ENCODE data around the gene DCC.

DCC gene

GRCh38 chr18:52829876-52830405 lies 489.9 kb downstream of the DCC start:
- Histone ChIP-seq H3K79me2 (ENCODE audit: control insufficient read depth, low read length) (no peaks in the 10 kb centered on the region), H3K36me3 (ENCODE audit: control insufficient read depth, low read length) (no peaks in the 10 kb centered on the region), H4K20me1 (ENCODE audit: control insufficient read depth, insufficient read depth, low read depth, low read length) (no peaks in the 10 kb centered on the region), H3K4me3 (ENCODE audit: low read length) (no peak overlapping the region), H3F3A (ENCODE audit: control insufficient read depth, insufficient read depth) (no peaks in the 10 kb centered on the region), H3K9me2 (replicated peaks; ENCODE audit: control insufficient read depth, low read length) (no peaks in the 10 kb centered on the region), H3K27me3 (ENCODE audit: control insufficient read depth, low read length) (no peaks in the 10 kb centered on the region), H3K27ac (ENCODE audit: low read depth, low read length) (no peak overlapping the region), H3K9me3 (ENCODE audit: control insufficient read depth, insufficient read depth, low read length) (no peaks in the 10 kb centered on the region), H3K4me2 (ENCODE audit: low read length) (no peak overlapping the region), H3K4me1 (ENCODE audit: control insufficient read depth, low read length) (no peaks in the 10 kb centered on the region)
- TF ChIP-seq EZH2phosphoT487 (IDR thresholded peaks at IDR 0.05; ENCODE audit: borderline replicate concordance, low read length) (no peak), CTCF (IDR thresholded peaks at IDR 0.05; ENCODE audit: low read depth, low read length, poor library complexity, severe bottlenecking) (no peak)

- H3K36me3 ChIP-seq (ENCODE audit: control insufficient read depth, low read length) = no peaks in the 10 kb centered on the region
- H3K27ac ChIP-seq (ENCODE audit: low read depth, low read length) = no peak overlapping the region
- no peak overlapping the region for H3K4me3 ChIP-seq (ENCODE audit: low read length)
- H3K4me1 ChIP-seq (ENCODE audit: control insufficient read depth, low read length) = no peaks in the 10 kb centered on the region
- no peaks in the 10 kb centered on the region for H3K79me2 ChIP-seq (ENCODE audit: control insufficient read depth, low read length)
- no peaks in the 10 kb centered on the region for H3K9me2 ChIP-seq (replicated peaks; ENCODE audit: control insufficient read depth, low read length)
- H3K4me2 ChIP-seq (ENCODE audit: low read length) = no peak overlapping the region
- TF ChIP-seq CTCF (IDR thresholded peaks at IDR 0.05; ENCODE audit: low read depth, low read length, poor library complexity, severe bottlenecking) = no peak
- TF ChIP-seq EZH2phosphoT487 (IDR thresholded peaks at IDR 0.05; ENCODE audit: borderline replicate concordance, low read length) = no peak
- H3F3A ChIP-seq (ENCODE audit: control insufficient read depth, insufficient read depth) = no peaks in the 10 kb centered on the region
- H3K9me3 ChIP-seq (ENCODE audit: control insufficient read depth, insufficient read depth, low read length) = no peaks in the 10 kb centered on the region
- no peaks in the 10 kb centered on the region for H3K27me3 ChIP-seq (ENCODE audit: control insufficient read depth, low read length)
- H4K20me1 ChIP-seq (ENCODE audit: control insufficient read depth, insufficient read depth, low read depth, low read length) = no peaks in the 10 kb centered on the region
Observed at GRCh38 chr18:52844323-52844722, 504.3 kb downstream of the DCC start.

- no peaks in the 10 kb centered on the region for H3K9me2 ChIP-seq (replicated peaks; ENCODE audit: control insufficient read depth, low read length)
- H3K79me2 ChIP-seq (ENCODE audit: control insufficient read depth, low read length) = no peaks in the 10 kb centered on the region
- no peaks in the 10 kb centered on the region for H3K27me3 ChIP-seq (ENCODE audit: control insufficient read depth, low read length)
- H4K20me1 ChIP-seq (ENCODE audit: control insufficient read depth, insufficient read depth, low read depth, low read length) = no peaks in the 10 kb centered on the region
- H3K27ac ChIP-seq (ENCODE audit: low read depth, low read length) = no peak overlapping the region
- no peaks in the 10 kb centered on the region for H3K36me3 ChIP-seq (ENCODE audit: control insufficient read depth, low read length)
- H3K4me2 ChIP-seq (ENCODE audit: low read length) = no peak overlapping the region
- H3K4me3 ChIP-seq (ENCODE audit: low read length) = no peak overlapping the region
- no peaks in the 10 kb centered on the region for H3K4me1 ChIP-seq (ENCODE audit: control insufficient read depth, low read length)
- H3K9me3 ChIP-seq (ENCODE audit: control insufficient read depth, insufficient read depth, low read length) = no peaks in the 10 kb centered on the region
- H3F3A ChIP-seq (ENCODE audit: control insufficient read depth, insufficient read depth) = no peaks in the 10 kb centered on the region
- TF ChIP-seq EZH2phosphoT487 (IDR thresholded peaks at IDR 0.05; ENCODE audit: borderline replicate concordance, low read length) (no peak), CTCF (IDR thresholded peaks at IDR 0.05; ENCODE audit: low read depth, low read length, poor library complexity, severe bottlenecking) (no peak)
Observed at GRCh38 chr18:52845036-52845435, 505.0 kb downstream of the DCC start.
